HCEC 1CT (cell line): Measurements from ENCODE around the gene RNF111.
"Not testable (repeated sequence)": the region's sequence is repeated elsewhere in the genome, so short reads cannot be mapped to it uniquely, and the experiment has no call there.

ENCODE experiments used
- DNase-seq: peaks from one replicate; pipeline ENCODE4 v3.0.0-alpha.2; 2017

RNF111 gene

GRCh38 chr15:58987491-58988005, at the start of gene RNF111:
TSS of gene RNF111 (plus strand) at chr15:58987663. CDS start at chr15:59030823, 43,160 bp downstream.
- DNase-seq = peak; percentile 98

- peak; percentile 19 for DNase-seq
Observed at GRCh38 chr15:58947179-58947578, 40.3 kb upstream of the RNF111 start.

GRCh38 chr15:58951388-58952007, 36.0 kb upstream of the RNF111 start:
- peak; percentile 74 for DNase-seq

DNA sequence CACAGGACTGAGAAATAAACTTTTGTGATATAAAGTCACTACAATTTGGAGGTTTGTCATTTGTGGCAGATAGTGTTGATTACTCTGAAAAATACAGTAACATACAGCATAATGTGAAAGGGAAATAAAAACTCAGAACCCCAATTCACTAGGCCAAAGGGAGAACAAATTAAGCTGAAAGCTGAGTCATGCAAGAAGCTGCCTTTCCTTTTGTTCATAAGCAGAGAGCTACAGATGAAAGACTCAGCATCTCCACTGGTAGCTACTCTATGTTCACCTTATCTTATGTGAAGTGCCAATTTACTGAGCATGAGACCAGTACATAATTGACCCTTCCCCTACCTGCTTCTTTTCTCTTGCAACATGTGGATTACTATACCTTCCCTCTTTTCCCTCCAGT, 34.7 kb upstream of the RNF111 start:
- DNase-seq = peak; percentile 46

- DNase-seq = peak; percentile 67
Observed at GRCh38 chr15:58957101-58957973, 30.1 kb upstream of the RNF111 start.

DNA sequence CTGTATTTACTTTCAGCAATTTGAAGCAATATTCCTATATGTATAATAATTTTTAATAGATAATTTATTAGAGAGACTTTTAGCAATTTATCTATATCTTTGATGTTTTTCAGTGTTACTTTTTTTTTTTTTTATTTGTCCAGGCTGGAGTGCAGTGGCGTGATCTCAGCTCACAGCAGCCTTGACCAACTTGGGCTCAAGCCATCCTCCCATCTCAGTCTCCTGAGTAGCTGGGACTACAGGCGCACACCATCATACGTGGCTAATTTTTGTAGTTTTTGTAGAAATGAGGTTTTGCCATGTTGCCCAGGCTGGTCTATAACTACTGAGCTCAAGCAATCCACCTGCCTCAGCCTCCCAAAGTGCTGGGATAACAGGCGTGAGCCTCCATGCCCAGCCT, 28.7 kb upstream of the RNF111 start:
- DNase-seq = no peak

DNA sequence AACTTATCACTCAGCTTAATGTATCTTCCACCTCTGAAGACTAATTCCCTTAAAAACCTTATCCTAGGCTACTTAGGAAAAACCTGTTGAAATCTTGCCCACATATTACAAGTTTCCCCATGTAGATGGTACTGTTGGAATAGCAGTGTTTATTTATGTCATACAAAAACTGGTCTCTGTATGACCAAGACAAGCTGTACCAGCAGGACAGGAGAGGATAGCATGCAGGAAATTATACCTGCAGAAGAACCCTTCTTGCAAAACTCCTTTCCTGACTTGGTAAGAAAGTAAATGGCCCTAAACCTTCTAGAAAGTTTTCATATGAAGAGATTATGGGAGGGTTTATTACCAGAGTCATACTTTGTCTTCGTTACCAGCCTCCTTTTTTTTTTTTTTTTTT, 25.3 kb upstream of the RNF111 start:
- DNase-seq = no peak

DNA sequence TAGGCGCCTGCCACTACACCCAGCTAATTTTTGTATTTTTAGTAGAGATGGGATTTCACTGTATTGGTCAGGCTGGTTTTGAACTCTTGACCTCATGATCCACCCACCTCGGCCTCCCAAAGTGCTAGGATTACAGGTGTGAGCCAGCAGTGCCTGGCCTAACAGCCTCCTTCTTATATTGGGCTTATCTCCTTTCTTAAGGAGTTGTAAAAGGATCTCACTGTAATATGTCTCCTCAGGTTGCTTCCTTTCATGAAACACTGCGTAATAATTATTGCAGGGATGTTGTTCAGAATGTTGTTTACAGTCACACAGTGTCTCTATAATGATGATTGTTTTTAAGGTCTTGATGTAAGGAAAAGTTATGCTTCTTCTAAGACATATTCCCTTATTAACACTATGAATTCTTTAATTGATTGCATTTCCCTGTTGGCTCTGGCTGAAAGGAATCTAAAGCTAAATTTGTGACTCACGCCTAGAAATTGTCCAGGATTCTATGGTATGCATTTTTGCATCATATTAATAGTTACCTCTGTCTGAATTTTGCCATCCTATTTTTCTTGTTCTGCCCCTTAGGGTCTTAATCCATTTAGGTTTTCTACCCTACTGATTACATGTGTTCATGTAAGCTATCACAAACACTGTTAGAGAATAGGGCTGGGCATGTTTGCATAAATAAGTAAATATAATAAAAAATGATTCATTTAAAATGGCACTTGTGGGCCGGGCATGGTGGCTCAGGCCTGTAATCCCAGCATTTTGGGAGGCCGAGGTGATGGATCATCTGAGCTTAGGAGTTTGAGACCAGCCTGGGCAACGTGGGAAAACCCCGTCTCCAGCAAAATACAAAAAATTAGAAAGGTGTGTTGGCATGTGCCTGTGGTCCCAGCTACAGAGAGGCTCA, 24.5 kb upstream of the RNF111 start:
- DNase-seq = peak; percentile 46

- DNase-seq = peak; percentile 70
Observed at GRCh38 chr15:58966698-58967097, 20.8 kb upstream of the RNF111 start.

DNA sequence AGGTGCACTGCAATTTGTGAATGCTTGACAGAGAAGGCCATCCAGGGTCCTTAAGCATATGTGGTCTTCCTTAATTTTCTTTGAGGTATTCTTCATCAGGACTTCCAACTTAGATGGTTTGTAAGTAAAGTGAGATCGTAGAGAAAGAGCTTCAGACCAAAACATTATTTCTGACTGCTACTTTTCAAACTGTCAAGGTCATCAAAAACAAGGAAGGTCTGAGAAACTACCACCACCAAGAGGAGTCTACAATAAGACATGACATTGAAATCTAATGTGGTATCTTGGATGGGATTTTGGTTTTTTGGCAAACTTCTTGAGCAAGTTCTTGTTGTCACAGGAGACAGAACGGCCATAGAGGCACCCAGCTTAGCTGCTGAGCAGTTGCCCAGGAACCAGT, 20.0 kb upstream of the RNF111 start:
- no peak for DNase-seq

GRCh38 chr15:58977887-58978286, 9.6 kb upstream of the RNF111 start:
- no peak for DNase-seq

DNA sequence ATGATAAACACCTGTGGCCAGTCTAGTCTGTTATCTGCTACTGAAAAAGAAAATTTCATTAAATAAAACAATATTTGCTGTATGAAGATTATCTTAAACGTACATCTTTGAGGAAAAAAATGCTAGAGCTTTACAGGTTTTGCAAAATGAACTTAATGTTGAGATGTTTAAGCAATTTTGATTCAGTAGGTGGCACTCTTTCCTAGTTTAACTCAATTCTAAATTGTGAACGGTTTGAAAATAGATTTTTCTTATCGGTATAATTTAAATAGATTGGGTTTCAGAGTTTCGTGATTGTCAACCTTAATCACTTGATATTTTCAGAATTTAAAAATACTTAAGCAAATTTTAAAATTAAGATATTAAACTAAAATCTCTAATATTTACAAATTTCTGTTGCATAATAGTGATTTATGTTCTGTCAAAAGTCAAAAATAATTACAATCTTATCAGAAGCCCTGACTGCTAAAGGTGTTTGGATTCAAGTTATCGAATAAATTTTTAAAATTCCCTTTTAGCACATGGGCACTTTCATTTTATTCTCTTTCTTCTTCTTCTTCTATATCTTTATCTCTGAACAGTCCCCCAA, 7.0 kb upstream of the RNF111 start:
- peak; percentile 46 for DNase-seq

DNA sequence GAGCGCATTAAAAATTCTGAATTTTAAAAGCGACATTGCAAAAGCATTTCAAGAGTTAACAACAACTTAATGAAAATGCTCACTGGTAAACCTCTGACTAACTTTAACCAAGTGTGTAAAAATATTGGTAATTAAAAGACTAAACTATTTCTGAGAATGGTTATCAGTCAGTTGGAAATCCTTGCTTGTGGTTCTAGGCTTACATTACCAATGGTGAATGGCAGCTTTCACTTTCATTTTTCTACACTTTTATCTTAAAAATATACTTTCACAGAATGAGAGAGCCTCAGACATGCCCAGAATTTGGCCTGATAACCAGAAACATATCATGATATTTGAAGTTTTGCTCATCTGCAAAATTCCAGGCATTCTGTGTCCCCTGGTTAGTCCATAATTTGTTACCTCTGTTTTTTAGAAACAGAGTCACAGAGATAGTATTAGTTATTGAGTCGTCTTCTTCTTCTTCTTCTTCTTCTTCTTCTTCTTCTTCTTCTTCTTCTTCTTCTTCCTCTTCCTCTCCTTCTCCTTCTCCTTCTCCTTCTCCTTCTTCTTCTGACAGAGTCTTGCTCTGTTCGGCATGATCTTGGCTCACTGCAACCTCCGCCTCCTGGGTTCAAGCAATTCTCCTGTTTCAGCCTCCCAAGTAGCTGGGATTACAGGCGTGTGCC, 5.5 kb upstream of the RNF111 start:
- DNase-seq = no peak

DNA sequence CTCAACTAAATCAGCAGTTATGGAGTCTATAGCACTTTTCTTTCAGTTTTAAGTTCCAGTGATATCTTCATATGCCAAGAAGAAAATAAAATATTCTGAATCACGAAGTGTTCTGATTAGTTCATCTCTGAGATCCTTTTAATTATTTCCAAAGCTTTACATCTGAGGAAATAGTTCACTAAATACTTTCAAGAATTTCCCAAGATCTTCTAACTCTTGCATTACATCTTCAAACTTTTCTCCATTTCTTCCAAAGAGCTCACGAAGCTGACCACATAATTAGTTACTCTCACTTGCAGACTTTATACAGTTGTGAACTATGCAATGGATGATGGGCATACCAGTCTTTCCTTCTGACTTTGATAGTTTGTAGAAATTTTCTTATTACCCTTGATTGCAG, 4.2 kb upstream of the RNF111 start:
- DNase-seq = no peak

- DNase-seq = peak; percentile 34
Observed at GRCh38 chr15:58985443-58985842, 2.0 kb upstream of the RNF111 start.

DNA sequence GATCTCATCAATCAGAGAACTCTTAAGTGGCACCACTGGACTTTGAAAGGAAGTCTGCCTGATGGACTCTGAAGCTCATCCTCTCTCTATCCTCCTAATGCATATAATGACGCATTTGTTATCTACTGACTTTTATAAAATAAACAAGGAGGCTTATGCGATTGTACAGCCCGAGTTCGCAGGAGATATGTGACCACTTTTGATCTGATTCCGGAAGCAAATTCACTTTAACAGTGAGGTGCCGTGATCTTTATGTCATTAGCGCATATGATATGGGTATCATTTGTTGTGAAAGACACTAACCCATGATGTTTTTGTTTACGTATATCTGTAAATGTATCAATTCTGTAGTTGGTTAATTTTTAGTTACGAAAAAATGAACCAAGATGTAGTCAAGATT, 427 bp upstream of the RNF111 start:
- DNase-seq = no peak

DNA sequence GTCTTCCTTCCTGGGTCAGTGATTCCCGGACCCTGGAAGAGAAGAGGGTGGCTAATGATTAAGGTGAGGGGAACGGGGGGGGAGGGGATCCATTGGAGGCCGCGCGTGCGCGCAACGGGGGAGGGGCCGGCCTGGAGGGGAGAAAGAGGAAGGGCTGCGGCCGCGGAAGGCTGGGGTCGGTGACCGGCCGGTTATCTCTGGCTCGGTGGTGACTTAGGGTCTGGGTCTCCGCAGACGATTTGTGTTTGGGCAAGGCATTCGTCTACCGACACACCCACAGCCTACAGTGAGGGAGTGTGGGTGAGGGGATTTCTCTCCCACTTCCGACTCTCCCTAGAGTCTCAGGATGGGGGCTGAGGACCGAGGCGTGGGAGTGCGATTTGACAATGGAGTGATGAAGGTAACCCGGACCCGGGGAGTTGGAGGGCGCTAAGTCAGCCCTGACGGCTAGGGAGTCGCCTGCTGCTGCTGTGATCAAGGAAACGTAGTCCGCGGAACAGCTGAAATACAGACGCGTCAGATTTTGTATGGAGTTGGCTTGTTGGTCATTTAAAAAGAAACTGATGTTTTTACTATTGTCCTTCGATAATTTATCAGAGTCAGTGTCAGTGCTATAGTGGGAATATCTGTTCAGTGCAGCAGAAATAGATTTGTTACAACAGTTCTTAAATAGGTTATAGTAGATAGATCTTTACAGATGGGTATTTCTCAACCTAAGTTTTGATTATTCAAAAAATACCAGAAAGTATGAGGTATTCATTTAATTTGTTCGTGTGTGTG, 733 bp downstream of the RNF111 start:
- peak; percentile 29 for DNase-seq

DNA sequence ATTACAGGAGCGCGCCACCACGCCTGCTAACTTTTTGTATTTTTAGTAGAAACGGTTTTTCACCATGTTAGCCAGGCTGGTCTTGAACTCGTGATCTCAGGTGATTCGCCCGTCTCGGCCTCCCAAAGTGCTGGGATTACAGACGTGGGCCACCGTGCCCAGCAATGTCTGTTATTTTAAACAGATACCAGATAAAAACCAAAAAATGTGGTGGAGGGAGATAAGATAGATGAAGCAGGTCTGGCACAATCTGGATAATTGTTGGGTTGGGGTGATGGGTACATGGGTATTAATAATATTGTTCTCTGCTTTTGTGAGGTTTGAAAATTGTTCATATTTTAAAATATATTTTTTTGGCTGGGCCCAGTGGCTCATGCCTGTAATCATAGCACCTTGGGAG, 4.7 kb downstream of the RNF111 start:
- no peak for DNase-seq

- DNase-seq = no peak
Observed at GRCh38 chr15:58994906-58995453, 7.5 kb downstream of the RNF111 start.

DNA sequence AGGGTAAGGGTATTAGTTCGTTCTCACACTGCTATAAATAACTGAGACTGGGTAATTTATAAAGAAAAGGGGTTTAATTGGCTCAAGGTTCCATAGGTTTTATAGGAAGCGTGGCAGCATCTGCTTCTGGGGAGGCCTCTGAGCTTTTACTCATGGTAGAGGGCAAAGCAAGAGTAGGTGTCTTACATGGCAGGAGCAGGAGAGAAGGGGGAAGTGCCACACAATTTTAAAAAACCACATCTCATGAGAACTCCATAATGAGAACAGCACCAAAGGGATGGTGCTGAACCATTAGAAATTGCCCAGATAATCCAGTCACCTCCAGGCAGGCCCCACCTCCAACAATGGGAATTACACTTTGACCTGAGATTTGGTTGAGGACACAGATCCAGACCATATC, 12.2 kb downstream of the RNF111 start:
- DNase-seq = no peak

DNA sequence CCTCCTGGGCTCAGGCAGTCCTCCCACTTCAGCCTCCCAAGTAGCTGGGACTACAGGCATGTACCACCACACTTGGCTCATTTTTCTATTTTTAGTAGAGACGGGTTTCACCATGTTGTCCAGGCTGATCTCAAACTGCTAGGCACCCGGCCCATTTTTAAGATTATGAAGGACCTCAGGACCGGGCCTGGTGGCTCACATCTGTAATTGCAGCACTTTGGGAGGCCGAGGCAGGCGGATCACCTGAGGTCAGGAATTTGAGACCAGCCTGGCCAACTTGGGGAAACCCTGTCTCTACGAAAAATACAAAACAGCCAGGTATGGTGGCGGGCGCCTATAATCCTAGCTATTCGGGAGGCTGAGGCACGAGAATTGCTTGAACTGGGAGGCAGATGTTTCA, 12.8 kb downstream of the RNF111 start:
- not testable (repeated sequence) for DNase-seq
